Osteoblast (primary cell): ENCODE measurements around the gene NEFH. TPM values are rescaled to one million over a fixed set of nuclear protein-coding genes. Genes with fewer than 3 reads are reported as not detected.

Source experiments
- DNase-seq: peaks from one replicate; pipeline ENCODE4 v3.0.0; 2011; ENCODE audit warnings: low spot score, mixed read lengths; ENCODE audit not compliant: insufficient read length; ENCODE audit errors: missing footprints
- H2AFZ ChIP-seq: 2 replicates; pipeline ENCODE4 v1.6.0; 2011; ENCODE audit warnings: mild to moderate bottlenecking, low read length
- H3K27ac ChIP-seq: 2 replicates; pipeline ENCODE4 v1.5.1; 2011; ENCODE audit warnings: mild to moderate bottlenecking, low read depth, low read length, moderate library complexity
- H3K27me3 ChIP-seq: 2 replicates; pipeline ENCODE4 v1.6.0; 2012; ENCODE audit warnings: mild to moderate bottlenecking, control low read depth, inconsistent platforms, low read length, moderate library complexity; ENCODE audit not compliant: insufficient read depth
- H3K36me3 ChIP-seq: 2 replicates; pipeline ENCODE4 v1.5.1; 2011; ENCODE audit warnings: mild to moderate bottlenecking, low read length, control low read depth, moderate library complexity; ENCODE audit not compliant: insufficient read depth
- H3K4me1 ChIP-seq: 2 replicates; pipeline ENCODE4 v1.5.1; 2011; ENCODE audit warnings: mild to moderate bottlenecking, low read length, control low read depth, moderate library complexity; ENCODE audit not compliant: insufficient read depth
- H3K4me2 ChIP-seq: 2 replicates; pipeline ENCODE4 v1.6.0; 2011; ENCODE audit warnings: mild to moderate bottlenecking, low read length; ENCODE audit not compliant: insufficient read depth
- H3K4me3 ChIP-seq: fragments of 200-600 bp; sonication (generic); 3 replicates; pipeline ENCODE4 v1.5.1; 2012; ENCODE audit warnings: mild to moderate bottlenecking, low read length, inconsistent platforms; ENCODE audit not compliant: insufficient read depth
- H3K79me2 ChIP-seq: 2 replicates; pipeline ENCODE4 v1.6.0; 2012; ENCODE audit warnings: mild to moderate bottlenecking, low read length, control low read depth, inconsistent platforms; ENCODE audit not compliant: insufficient read depth
- H3K9me3 ChIP-seq: 2 replicates; pipeline ENCODE4 v1.5.1; 2011; ENCODE audit warnings: low read depth, low read length, control low read depth
- H4K20me1 ChIP-seq: 2 replicates; pipeline ENCODE4 v1.6.0; 2012; ENCODE audit warnings: mild to moderate bottlenecking, low read length, control low read depth; ENCODE audit not compliant: insufficient read depth
- total RNA-seq: library from RNA; depleted of rRNA; stranded (reverse); fragments of >200 nt; gene quantifications from 2 replicates; pipeline ENCODE4 v1.2.3, GENCODE V29; 2012
- TF ChIP-seq, protein P1 (sequence below): IDR thresholded peaks from 2 replicates; pipeline ENCODE4 v1.5.1; 2011; ENCODE audit warnings: mild to moderate bottlenecking, low read depth, low read length, moderate library complexity; ENCODE audit errors: extremely low read depth

Gene NEFH
- total RNA-seq, 1 donor: 0.36 TPM

DNA sequence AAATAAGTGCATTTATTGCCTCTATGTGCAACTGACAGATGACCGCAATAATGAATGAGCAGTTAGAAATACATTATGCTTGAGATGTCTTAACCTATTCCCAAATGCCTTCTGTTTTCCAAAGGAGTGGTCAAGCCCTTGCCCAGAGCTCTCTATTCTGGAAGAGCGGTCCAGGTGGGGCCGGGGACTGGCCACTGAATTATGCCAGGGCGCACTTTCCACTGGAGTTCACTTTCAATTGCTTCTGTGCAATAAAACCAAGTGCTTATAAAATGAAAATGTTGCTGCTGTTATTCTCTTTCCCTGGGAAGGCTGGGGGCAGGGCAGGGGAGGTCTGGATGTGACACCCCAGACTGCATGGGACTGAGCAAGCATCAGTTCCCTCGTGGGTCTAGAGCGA, 11.0 kb downstream of the NEFH start:
- H2AFZ ChIP-seq: no peak overlapping the region
- H3K4me3 ChIP-seq: no peak overlapping the region
- H3K9me3 ChIP-seq: no peaks in the 10 kb centered on the region
- H3K79me2 ChIP-seq: no peaks in the 10 kb centered on the region
- no peaks in the 10 kb centered on the region for H3K4me1 ChIP-seq
- H3K27ac ChIP-seq: no peak overlapping the region
- TF ChIP-seq, protein P1, sequence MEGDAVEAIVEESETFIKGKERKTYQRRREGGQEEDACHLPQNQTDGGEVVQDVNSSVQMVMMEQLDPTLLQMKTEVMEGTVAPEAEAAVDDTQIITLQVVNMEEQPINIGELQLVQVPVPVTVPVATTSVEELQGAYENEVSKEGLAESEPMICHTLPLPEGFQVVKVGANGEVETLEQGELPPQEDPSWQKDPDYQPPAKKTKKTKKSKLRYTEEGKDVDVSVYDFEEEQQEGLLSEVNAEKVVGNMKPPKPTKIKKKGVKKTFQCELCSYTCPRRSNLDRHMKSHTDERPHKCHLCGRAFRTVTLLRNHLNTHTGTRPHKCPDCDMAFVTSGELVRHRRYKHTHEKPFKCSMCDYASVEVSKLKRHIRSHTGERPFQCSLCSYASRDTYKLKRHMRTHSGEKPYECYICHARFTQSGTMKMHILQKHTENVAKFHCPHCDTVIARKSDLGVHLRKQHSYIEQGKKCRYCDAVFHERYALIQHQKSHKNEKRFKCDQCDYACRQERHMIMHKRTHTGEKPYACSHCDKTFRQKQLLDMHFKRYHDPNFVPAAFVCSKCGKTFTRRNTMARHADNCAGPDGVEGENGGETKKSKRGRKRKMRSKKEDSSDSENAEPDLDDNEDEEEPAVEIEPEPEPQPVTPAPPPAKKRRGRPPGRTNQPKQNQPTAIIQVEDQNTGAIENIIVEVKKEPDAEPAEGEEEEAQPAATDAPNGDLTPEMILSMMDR: no peak
- no peak for DNase-seq
- no peak overlapping the region for H3K4me2 ChIP-seq
- H3K36me3 ChIP-seq: no peaks in the 10 kb centered on the region
- no peaks in the 10 kb centered on the region for H4K20me1 ChIP-seq
- no peaks in the 10 kb centered on the region for H3K27me3 ChIP-seq

DNA sequence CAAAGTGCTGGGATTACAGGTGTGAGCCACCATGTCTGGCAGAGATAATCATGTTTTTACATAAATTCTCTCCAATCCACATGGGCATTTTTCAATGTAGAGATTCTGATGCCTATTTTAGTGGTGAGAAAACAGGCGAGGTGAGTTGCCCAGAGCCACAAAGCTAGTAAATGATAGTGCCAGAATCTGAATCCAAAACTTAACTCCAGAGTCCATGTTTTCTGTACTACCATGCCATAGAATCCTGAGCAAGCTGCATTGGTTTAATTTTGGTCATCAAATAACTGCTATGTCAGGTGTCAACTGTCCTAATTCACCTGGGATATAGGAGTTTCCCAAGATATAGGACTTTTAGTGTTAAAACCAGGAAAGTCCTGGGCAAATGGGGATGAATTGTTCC, 13.6 kb downstream of the NEFH start:
- no peaks in the 10 kb centered on the region for H3K27me3 ChIP-seq
- H3K4me3 ChIP-seq: no peak overlapping the region
- no peaks in the 10 kb centered on the region for H4K20me1 ChIP-seq
- H3K27ac ChIP-seq: no peak overlapping the region
- no peaks in the 10 kb centered on the region for H3K9me3 ChIP-seq
- DNase-seq: no peak
- no peaks in the 10 kb centered on the region for H3K36me3 ChIP-seq
- no peak overlapping the region for H2AFZ ChIP-seq
- H3K79me2 ChIP-seq: no peaks in the 10 kb centered on the region
- no peak overlapping the region for H3K4me2 ChIP-seq
- no peaks in the 10 kb centered on the region for H3K4me1 ChIP-seq
- TF ChIP-seq, protein P1: no peak

GRCh38 chr22:29499852-29500251, 19.8 kb downstream of the NEFH start:
- Histone ChIP-seq H3K9me3 (no peaks in the 10 kb centered on the region), H3K27ac (no peak overlapping the region), H3K4me2 (no peak overlapping the region), H3K79me2 (no peaks in the 10 kb centered on the region), H3K27me3 (no peaks in the 10 kb centered on the region), H3K4me1 (peaks cover 6% of the 10 kb centered on the region), H4K20me1 (no peaks in the 10 kb centered on the region), H2AFZ (no peak overlapping the region), H3K36me3 (no peaks in the 10 kb centered on the region), H3K4me3 (no peak overlapping the region)
- TF ChIP-seq, protein P1: no peak
- DNase-seq: no peak

DNA sequence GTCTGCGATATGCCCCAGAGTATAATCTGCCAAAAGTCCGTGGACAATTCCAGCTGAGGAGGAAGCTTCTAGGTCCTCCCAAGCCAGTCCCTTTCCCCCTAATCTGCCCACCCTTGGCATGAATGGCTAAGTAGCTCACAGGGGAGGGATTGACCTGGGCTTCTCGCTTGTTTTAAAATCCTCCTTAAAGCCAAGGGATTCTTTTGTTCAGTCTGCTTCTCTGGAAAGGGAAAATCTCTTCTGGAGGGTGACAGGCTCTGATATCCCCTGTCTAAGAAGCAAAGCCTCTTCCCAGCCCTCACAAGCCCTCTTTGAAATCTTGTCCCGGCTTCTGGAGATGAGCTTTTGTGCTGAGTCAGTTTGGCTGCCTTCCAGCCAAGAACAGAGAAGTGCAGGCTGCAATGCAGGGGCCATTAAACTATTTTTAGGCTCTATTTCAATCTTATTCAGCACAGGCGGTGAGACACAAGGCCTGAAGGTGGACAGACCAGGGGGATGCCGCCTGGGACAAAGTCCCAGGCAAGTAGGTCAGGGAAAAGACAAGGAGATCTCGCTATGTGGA, 23.9 kb downstream of the NEFH start:
- H3K27me3 ChIP-seq: no peaks in the 10 kb centered on the region
- DNase-seq: no peak
- no peak overlapping the region for H2AFZ ChIP-seq
- H3K4me2 ChIP-seq: no peak overlapping the region
- no peaks in the 10 kb centered on the region for H3K9me3 ChIP-seq
- no peak overlapping the region for H3K27ac ChIP-seq
- no peaks in the 10 kb centered on the region for H3K79me2 ChIP-seq
- peaks cover 6% of the 10 kb centered on the region for H3K4me1 ChIP-seq
- TF ChIP-seq, protein P1: no peak
- H3K36me3 ChIP-seq: peaks cover 30% of the 10 kb centered on the region
- H3K4me3 ChIP-seq: no peak overlapping the region
- H4K20me1 ChIP-seq: no peaks in the 10 kb centered on the region
